Lower leg skin (tissue), 4 donors: ENCODE data around the gene UBE2B. TPM values are rescaled to one million over a fixed set of nuclear protein-coding genes. Genes with fewer than 3 reads are reported as not detected.

Experiments
- DNase-seq, 2 donors: peaks; one replicate each; pipeline ENCODE4 v3.0.0-alpha.2; 2019; ENCODE audit warnings: low spot score in 2 of 2
- H3K4me3 ChIP-seq: fragments of 200-600 bp; sonication (generic); 2 replicates; pipeline ENCODE4 v1.5.1; 2017; ENCODE audit warnings: mild to moderate bottlenecking, low read depth; ENCODE audit not compliant: poor library complexity, severe bottlenecking
- POLR2A ChIP-seq, 2 donors: fragments of 450-650 bp; IDR thresholded peaks; one replicate each; pipeline ENCODE4 v1.6.1; 2016 to 2017; ENCODE audit warnings: antibody characterized with exemption in 2 of 2, mild to moderate bottlenecking in 1 of 2, moderate library complexity in 1 of 2
- WGBS, 2 donors: methylation state at CpG; one replicate each; pipeline ENCODE4 v1.1.5; 2018; 5-methylcytosine and 5-hydroxymethylcytosine counted together
- intact Hi-C: fragments of 100-400 bp; cut with DNase I; formaldehyde crosslinking; loops from one replicate; pipeline ENCODE4 v1.15.0; 2023; ENCODE audit warnings: low total_unique reads
- total RNA-seq, 4 donors: library from RNA; depleted of rRNA; stranded (reverse); fragments of >200 nt; gene quantifications; one replicate each; pipeline ENCODE4 v1.1.0, GENCODE V29; 2016
- TF ChIP-seq, protein P1 (sequence below), 3 donors: fragments of 450-650 bp; IDR thresholded peaks; one replicate each; pipeline ENCODE4 v1.5.1; 2016; ENCODE audit warnings: antibody characterized with exemption in 3 of 3, mild to moderate bottlenecking in 3 of 3, moderate library complexity in 2 of 3

UBE2B gene
- total RNA-seq, 4 donors from 2014 or later = 29.6 to 66.2 (median 43.5) TPM

GRCh38 chr5:134440201-134440755, 68.9 kb downstream of the UBE2B start:
- no peak overlapping the region for H3K4me3 ChIP-seq
- 44 to 48% methylated on average over 3 of the region's 3 CpGs for WGBS, 2 donors
- TF ChIP-seq POLR2A (IDR thresholded peaks at IDR 0.05) = no peak
- TF ChIP-seq, protein P1, sequence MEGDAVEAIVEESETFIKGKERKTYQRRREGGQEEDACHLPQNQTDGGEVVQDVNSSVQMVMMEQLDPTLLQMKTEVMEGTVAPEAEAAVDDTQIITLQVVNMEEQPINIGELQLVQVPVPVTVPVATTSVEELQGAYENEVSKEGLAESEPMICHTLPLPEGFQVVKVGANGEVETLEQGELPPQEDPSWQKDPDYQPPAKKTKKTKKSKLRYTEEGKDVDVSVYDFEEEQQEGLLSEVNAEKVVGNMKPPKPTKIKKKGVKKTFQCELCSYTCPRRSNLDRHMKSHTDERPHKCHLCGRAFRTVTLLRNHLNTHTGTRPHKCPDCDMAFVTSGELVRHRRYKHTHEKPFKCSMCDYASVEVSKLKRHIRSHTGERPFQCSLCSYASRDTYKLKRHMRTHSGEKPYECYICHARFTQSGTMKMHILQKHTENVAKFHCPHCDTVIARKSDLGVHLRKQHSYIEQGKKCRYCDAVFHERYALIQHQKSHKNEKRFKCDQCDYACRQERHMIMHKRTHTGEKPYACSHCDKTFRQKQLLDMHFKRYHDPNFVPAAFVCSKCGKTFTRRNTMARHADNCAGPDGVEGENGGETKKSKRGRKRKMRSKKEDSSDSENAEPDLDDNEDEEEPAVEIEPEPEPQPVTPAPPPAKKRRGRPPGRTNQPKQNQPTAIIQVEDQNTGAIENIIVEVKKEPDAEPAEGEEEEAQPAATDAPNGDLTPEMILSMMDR (IDR thresholded peaks at IDR 0.05) = no peak
- DNase-seq = no peak
- intact Hi-C loops = no loop called here

Other genes with a start within 250 kb of the UBE2B start
- gene SKP1, start 194.6 kb upstream of the UBE2B start, total RNA-seq = 100 to 1,000 TPM; 229 to 275 (median 253) TPM
- gene PPP2CA, start 145.5 kb upstream of the UBE2B start, total RNA-seq = 100 to 1,000 TPM; 174 to 293 (median 213) TPM
- 1 to 10 TPM in 2 of 4 donors, under 1 TPM in 2; 0.75 to 5.3 (median 0.96) TPM for gene CDKL3, start 4.4 kb upstream of the UBE2B start, total RNA-seq
- 10 to 100 TPM; 12.3 to 18.9 (median 15.1) TPM for gene CDKN2AIPNL, start 40.3 kb downstream of the UBE2B start, total RNA-seq
- 10 to 100 TPM; 35.5 to 68.1 (median 59.0) TPM for gene JADE2, start 154.1 kb downstream of the UBE2B start, total RNA-seq